ENCODE results near the gene EIF6. TPM values are rescaled to one million over a fixed set of nuclear protein-coding genes. Genes with fewer than 3 reads are reported as not detected.

Gene EIF6
- polyA plus RNA-seq, 1 donor from 2014 or later, result 143 TPM

DNA sequence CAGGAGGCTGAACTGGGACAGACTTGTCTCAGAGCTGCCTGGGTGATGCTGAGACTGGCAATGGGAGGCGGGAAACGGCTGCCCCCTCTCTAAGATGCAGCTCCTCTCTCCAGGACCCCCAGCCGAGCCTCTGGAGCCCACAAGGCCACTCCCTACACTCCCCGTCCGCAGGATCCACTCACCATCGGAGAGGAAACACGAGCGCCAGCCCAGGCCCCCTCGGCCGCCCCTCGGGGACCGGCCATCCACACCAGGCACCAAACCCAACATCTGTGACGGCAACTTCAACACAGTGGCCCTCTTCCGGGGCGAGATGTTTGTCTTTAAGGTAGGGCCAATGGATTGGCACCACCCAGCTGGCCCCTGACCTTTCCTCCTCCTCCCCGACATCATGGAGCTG lies 17.5 kb downstream of the EIF6 start:
- Histone ChIP-seq H3K27ac (ENCODE audit: low read length) (no peak overlapping the region), H3K36me3 (ENCODE audit: insufficient read depth, low read length) (no peaks in the 10 kb centered on the region), H4K20me1 (ENCODE audit: insufficient read depth) (no peaks in the 10 kb centered on the region), H3K4me2 (ENCODE audit: low read length) (no peak overlapping the region), H3K9me3 (ENCODE audit: low read length) (no peaks in the 10 kb centered on the region), H3K9me2 (ENCODE audit: insufficient read depth, low read length) (no peaks in the 10 kb centered on the region), H3K27me3 (ENCODE audit: insufficient read depth, low read depth, low read length) (no peaks in the 10 kb centered on the region), H2AFZ (ENCODE audit: low read depth, low read length) (no peak overlapping the region), H3K4me3 (ENCODE audit: low read length) (no peak overlapping the region), H3K79me2 (replicated peaks; ENCODE audit: insufficient read depth, low read length) (no peaks in the 10 kb centered on the region), H3F3A (ENCODE audit: insufficient read depth, low read length, poor library complexity, severe bottlenecking) (no peaks in the 10 kb centered on the region), H3K9ac (ENCODE audit: low read length) (no peak overlapping the region)
- TF ChIP-seq POLR2AphosphoS5 (IDR thresholded peaks at IDR 0.05) (no peak), EZH2 (IDR thresholded peaks at IDR 0.05; ENCODE audit: borderline replicate concordance, insufficient read depth, low read length, poor library complexity, severe bottlenecking) (no peak), MXI1 (conservative IDR thresholded peaks at IDR 0.05; ENCODE audit: poor library complexity, severe bottlenecking) (no peak), SMC3 (conservative IDR thresholded peaks at IDR 0.05; ENCODE audit: poor library complexity) (no peak), RAD21 (conservative IDR thresholded peaks at IDR 0.05) (no peak), EP300 (conservative IDR thresholded peaks at IDR 0.05; ENCODE audit: poor library complexity, severe bottlenecking) (no peak), TAF1 (IDR thresholded peaks at IDR 0.05; ENCODE audit: low read depth) (no peak)
- TF ChIP-seq, protein P1, sequence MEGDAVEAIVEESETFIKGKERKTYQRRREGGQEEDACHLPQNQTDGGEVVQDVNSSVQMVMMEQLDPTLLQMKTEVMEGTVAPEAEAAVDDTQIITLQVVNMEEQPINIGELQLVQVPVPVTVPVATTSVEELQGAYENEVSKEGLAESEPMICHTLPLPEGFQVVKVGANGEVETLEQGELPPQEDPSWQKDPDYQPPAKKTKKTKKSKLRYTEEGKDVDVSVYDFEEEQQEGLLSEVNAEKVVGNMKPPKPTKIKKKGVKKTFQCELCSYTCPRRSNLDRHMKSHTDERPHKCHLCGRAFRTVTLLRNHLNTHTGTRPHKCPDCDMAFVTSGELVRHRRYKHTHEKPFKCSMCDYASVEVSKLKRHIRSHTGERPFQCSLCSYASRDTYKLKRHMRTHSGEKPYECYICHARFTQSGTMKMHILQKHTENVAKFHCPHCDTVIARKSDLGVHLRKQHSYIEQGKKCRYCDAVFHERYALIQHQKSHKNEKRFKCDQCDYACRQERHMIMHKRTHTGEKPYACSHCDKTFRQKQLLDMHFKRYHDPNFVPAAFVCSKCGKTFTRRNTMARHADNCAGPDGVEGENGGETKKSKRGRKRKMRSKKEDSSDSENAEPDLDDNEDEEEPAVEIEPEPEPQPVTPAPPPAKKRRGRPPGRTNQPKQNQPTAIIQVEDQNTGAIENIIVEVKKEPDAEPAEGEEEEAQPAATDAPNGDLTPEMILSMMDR (IDR thresholded peaks at IDR 0.05; ENCODE audit: poor library complexity, severe bottlenecking), result no peak
- TF ChIP-seq, protein P2, sequence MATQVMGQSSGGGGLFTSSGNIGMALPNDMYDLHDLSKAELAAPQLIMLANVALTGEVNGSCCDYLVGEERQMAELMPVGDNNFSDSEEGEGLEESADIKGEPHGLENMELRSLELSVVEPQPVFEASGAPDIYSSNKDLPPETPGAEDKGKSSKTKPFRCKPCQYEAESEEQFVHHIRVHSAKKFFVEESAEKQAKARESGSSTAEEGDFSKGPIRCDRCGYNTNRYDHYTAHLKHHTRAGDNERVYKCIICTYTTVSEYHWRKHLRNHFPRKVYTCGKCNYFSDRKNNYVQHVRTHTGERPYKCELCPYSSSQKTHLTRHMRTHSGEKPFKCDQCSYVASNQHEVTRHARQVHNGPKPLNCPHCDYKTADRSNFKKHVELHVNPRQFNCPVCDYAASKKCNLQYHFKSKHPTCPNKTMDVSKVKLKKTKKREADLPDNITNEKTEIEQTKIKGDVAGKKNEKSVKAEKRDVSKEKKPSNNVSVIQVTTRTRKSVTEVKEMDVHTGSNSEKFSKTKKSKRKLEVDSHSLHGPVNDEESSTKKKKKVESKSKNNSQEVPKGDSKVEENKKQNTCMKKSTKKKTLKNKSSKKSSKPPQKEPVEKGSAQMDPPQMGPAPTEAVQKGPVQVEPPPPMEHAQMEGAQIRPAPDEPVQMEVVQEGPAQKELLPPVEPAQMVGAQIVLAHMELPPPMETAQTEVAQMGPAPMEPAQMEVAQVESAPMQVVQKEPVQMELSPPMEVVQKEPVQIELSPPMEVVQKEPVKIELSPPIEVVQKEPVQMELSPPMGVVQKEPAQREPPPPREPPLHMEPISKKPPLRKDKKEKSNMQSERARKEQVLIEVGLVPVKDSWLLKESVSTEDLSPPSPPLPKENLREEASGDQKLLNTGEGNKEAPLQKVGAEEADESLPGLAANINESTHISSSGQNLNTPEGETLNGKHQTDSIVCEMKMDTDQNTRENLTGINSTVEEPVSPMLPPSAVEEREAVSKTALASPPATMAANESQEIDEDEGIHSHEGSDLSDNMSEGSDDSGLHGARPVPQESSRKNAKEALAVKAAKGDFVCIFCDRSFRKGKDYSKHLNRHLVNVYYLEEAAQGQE (IDR thresholded peaks at IDR 0.05; ENCODE audit: borderline replicate concordance), result no peak

DNA sequence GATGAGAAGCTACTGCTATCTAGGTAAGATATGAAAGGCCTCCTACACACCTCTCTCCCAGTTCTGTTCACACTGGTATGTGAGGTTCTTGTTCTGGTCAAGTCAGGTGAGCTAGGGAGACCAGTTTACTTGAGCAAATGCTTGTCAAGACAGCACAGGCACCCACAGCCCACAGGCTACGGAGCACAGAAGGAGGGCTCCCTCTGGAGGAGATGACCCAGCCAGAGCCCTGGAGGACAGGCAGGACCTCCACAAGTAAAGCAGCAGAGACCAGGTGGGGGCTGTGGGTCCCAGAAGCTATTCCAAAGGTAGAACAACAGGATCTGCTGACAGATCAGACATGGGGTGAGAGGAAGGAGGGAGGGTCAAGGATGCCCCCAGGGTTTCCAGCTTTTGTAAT lies 19.8 kb downstream of the EIF6 start:
- no peaks in the 10 kb centered on the region for H3K27me3 ChIP-seq (ENCODE audit: insufficient read depth, low read depth, low read length)
- H3K4me3 ChIP-seq (ENCODE audit: low read length), result no peak overlapping the region
- no peak overlapping the region for H3K4me2 ChIP-seq (ENCODE audit: low read length)
- no peaks in the 10 kb centered on the region for H3K9me3 ChIP-seq (ENCODE audit: low read length)
- no peaks in the 10 kb centered on the region for H3F3A ChIP-seq (ENCODE audit: insufficient read depth, low read length, poor library complexity, severe bottlenecking)
- H3K27ac ChIP-seq (ENCODE audit: low read length), result no peak overlapping the region
- no peak for TF ChIP-seq SMC3 (conservative IDR thresholded peaks at IDR 0.05; ENCODE audit: poor library complexity)
- no peak for TF ChIP-seq EZH2 (IDR thresholded peaks at IDR 0.05; ENCODE audit: borderline replicate concordance, insufficient read depth, low read length, poor library complexity, severe bottlenecking)
- no peak for TF ChIP-seq POLR2AphosphoS5 (IDR thresholded peaks at IDR 0.05)
- no peak for TF ChIP-seq EP300 (conservative IDR thresholded peaks at IDR 0.05; ENCODE audit: poor library complexity, severe bottlenecking)
- no peak for TF ChIP-seq MXI1 (conservative IDR thresholded peaks at IDR 0.05; ENCODE audit: poor library complexity, severe bottlenecking)
- TF ChIP-seq, protein P2 (IDR thresholded peaks at IDR 0.05; ENCODE audit: borderline replicate concordance), result no peak
- TF ChIP-seq TAF1 (IDR thresholded peaks at IDR 0.05; ENCODE audit: low read depth), result no peak
- TF ChIP-seq, protein P1 (IDR thresholded peaks at IDR 0.05; ENCODE audit: poor library complexity, severe bottlenecking), result no peak
- no peak for TF ChIP-seq RAD21 (conservative IDR thresholded peaks at IDR 0.05)
- H3K36me3 ChIP-seq (ENCODE audit: insufficient read depth, low read length), result no peaks in the 10 kb centered on the region
- no peaks in the 10 kb centered on the region for H3K9me2 ChIP-seq (ENCODE audit: insufficient read depth, low read length)
- no peak overlapping the region for H3K9ac ChIP-seq (ENCODE audit: low read length)
- no peaks in the 10 kb centered on the region for H4K20me1 ChIP-seq (ENCODE audit: insufficient read depth)
- no peak overlapping the region for H2AFZ ChIP-seq (ENCODE audit: low read depth, low read length)
- no peaks in the 10 kb centered on the region for H3K79me2 ChIP-seq (replicated peaks; ENCODE audit: insufficient read depth, low read length)

Measured in neural cell (in vitro differentiated cells).